HG03095 (cell line): ENCODE data around the gene CUX1.

Experiments used
- ATAC-seq: cut with Tn5 transposase; IDR thresholded peaks from one replicate; pipeline ENCODE4 v1.9.1; 2021; ENCODE audit warnings: moderate library complexity; ENCODE audit not compliant: unreplicated experiment

Gene CUX1

DNA sequence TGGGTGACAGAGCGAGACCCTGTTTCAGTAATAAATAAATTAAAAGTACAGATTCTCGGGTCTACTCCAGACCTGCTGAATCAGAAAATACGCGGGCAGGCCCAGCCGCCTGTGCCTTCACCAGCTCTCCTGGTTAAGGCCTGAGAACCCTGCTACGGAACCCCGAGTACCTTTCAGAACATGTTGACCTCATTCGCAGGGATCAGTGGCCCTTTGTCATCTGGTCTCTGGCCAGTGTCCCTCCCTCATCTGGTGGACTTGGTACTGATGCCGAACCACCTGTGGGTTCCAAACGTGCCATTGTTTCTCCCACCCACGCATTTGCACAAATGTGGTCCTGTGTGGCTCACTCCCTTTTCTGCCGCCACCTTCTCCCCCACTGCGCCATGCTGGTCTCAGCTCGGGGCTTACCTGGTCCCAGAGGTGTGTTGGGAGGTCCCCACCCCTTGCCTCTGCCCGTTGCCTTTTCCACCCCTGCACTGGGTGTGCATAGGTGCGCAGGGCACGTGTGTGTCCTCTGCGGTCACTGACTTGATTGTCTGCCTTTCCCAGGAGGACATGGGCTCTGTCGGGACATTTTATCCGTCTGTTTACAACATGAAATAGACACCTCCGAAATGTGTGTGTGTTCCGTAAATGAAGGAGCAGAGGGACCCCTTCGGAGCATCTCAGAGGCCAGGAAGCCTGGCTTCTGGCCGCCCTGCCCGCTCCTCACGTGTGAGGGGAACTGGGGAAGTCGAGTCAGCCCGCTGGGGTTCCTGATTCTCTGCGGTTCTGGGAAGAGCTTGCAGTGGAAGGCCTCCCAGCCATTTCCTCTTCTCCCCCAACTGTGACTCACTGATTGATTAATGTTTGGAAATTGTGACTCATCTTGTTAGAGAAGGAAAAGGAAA is 135.2 kb downstream of the CUX1 start:
- no peak for ATAC-seq

DNA sequence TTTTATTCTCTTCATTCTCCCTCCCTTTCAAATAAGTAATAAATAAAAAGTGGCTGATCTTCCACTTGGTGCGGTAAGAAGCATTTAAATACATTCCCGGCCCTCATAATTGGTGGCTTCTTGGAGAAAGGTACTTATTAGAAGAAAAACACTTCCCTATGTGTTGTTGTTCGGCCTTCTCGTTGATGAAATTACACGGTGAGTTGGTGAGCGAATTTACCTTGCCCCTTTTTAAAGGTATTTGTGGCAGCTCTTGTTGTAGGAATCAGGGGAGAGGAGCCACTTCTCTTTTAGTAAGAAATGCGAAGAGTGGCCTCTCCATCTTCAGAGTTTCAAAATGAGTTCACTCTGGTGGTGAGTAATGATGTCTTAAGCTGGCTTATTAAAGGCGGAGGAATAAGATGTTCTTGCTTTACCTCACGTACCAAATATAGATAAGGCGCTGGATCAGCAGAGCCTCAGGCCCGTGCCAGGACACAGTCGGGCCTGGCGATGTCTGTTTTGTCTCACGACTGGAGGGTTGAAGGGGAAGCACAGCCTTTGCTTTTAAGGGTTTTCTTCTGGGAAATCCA is 135.9 kb downstream of the CUX1 start:
- ATAC-seq: no peak

DNA sequence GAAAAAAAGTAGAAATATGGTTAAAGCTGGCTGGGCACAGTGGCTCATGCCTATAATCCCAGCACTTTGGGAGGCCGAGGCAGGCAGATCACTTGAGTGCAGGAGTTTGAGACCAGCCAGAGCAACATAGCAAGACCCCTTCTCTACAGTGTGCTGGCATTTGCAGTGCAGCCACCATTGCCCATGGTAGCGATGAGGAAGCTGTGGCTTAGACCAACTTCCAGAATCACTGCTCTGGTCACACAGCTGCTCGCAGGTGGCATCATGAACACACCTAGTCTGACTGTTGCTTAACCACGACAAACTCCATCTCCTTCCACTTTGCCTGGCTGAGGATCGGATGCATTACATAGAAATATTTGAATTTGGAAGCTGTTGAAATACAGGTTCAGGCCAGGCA is 137.1 kb downstream of the CUX1 start:
- no peak for ATAC-seq

DNA sequence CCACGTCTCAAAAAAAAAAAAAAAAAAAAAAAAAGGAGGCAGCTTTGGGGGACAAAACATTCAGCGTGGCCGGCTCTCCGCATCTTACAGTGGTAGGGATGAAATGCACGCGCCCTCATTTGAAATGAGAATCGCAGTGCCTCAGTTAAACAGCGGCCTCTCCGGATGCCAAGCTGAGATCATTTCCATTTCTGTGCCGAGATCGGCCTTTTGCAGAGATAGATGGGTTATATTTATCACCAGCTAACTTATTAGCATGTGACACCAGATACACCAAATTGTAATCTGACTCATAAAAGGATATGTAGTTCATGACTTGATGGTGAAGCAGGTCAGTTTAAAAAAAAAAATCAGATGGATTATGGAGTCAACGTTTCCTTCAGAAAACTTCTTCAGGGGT is 138.7 kb downstream of the CUX1 start:
- no peak for ATAC-seq

DNA sequence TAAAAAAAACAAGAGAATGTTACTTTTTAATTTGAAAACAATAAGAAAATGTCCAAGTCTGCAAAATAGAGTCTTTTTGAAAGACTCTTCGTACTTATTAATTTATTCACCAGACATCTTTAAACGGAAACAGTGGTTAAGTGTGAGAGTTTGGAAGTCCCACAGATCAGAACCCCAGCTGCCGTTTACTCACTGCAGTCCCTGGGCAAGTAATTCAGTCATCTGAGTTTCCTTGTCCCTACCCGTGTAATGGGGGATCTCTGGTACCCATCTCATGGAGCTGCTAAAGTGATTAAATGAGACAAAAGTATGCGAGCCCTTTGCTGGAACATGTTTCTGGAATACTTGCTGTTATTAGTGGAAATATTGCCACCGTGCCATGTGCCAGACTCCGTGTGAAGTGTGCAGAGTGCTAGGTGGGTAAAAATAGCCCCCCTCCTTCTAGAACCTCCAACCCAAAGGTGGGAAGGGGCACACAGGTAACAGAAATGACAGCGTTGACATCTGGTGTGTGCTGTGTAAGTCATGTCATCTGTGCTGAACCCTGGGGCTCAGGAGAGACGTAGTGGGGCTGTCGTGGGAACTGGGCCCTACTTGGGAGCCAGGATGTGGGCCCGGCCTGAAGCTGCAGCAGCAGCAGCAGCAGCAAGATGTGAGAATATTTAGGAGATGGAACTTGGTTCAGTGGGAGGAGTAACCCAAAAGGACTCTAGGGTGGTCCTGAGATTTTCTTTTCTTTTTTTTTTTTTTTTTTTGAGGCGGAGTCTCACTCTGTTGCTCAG is 140.5 kb downstream of the CUX1 start:
- no peak for ATAC-seq

DNA sequence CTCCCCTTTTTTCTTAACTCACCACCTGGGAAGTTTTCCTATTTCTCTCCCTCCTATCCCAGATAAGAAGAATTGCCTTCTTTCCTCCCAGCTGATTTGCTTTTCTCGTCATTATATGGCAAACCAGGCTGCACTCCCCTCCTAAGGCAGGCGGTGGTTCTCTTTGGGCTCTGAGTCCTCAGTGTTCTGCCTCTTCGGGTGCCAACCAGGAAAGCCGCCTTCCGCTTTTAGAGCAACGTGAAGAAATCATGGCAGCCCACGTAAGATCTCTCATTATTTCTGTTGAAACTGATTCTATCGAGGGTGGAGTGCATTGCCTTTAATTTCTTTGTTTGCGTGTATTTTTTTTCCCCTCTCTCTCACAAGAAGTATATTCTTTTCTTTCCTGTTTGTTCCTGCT is 141.9 kb downstream of the CUX1 start:
- no peak for ATAC-seq

DNA sequence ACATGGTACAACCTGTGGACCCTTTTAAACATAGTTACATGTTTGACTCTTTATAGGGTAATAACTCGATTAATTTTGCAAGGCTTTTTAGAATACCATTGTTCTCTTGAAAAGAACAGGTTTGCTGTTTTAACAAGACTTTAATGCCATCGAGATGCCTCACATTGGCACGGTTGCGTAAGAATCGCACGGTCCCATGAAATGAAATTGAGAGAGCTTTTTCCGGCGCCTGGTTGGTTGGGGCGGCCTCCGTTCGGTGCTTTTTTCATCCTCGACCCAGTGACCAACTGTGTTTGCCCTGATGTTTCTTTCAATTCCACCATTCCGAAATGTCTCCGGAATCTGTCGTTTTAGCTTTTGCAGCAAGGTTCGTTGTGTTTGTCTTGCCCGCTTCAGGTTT is 142.4 kb downstream of the CUX1 start:
- no peak for ATAC-seq

DNA sequence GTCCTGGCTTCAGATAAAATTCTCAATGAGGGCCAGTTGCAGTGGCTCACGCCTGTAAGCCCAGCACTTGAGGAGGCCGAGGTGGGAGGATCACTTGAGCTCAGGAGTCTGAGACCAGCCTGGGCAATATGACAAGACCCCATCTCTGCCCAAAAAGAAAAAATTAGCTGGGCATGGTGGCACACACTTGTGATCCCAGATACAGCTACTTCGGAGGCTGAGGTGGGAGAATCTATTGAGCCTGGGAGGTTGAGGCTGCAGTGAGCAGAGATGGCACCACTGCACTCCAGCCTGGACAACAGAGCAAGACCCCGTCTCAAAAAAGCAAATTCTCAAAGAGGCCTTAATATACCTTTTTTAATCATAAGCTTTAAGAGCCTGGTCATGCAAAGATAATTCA is 142.9 kb downstream of the CUX1 start:
- no peak for ATAC-seq

DNA sequence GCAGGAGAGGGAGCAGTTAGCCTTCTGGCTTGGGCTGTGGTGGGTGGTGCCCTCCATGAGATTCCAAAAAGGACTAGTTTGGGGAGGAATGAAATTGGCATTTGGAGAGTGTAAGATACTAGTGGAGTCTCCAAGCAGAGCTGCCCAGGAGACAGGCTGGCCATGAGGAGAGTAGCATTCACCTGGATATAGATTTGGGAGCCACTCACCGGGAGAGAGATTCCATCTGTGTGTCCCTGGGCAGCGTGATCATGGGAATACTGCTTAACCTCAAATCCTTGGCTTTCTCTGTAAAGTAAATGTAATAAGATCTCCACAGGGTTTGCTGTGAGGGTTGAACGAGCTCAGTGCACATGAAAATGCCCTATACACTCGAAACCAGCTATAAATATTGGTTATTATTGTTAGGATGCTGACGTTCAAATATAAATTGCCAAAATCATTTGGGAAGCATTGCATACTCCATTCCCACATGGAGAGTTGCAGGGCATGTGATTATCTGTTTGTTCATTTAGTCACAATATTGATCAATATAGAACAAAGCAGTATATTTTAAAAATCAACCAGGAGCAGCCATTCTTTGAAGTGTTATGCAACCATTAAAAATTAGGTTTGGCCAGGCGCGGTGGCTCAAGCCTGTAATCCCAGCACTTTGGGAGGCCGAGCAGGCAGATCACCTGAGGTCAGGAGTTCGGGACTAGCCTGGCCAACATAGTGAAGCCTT is 143.7 kb downstream of the CUX1 start:
- ATAC-seq: no peak

DNA sequence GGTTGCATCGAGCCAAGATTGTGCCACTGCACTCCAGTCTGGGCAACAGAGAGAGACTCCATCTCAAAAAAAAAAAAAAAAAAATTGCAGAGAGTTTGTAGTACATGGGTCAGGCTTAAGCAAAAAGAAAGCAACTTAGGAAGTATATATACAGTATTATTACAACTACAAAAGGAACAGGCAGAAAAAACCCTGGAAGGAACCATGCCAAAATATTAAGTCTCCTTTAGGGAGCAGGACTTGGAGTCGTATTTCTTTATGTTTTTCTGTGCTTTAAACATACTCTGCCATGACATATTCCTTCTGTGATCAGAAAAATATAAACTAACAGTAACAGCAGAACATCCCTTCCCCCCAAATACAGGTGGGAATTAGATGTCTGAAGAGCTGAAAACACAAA is 144.4 kb downstream of the CUX1 start:
- ATAC-seq: no peak

DNA sequence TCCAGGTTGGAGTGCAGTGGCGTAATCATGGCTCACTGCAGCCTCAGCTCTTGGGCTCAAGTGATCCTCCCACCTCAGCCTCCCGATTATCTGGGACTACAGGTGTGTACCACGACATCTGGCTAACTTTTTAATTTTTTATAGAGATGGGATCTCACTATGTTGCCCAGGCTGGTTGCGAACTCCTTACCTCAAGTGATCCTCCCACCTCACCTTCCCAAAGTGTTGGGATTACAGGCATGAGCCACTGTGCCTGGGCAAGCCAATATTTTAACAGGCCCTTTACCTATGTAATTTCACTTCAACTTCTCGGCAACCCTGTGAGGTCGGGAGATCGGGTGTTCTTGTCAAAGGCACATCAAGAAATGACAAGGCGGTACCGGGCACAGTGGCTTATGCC is 146.3 kb downstream of the CUX1 start:
- no peak for ATAC-seq

DNA sequence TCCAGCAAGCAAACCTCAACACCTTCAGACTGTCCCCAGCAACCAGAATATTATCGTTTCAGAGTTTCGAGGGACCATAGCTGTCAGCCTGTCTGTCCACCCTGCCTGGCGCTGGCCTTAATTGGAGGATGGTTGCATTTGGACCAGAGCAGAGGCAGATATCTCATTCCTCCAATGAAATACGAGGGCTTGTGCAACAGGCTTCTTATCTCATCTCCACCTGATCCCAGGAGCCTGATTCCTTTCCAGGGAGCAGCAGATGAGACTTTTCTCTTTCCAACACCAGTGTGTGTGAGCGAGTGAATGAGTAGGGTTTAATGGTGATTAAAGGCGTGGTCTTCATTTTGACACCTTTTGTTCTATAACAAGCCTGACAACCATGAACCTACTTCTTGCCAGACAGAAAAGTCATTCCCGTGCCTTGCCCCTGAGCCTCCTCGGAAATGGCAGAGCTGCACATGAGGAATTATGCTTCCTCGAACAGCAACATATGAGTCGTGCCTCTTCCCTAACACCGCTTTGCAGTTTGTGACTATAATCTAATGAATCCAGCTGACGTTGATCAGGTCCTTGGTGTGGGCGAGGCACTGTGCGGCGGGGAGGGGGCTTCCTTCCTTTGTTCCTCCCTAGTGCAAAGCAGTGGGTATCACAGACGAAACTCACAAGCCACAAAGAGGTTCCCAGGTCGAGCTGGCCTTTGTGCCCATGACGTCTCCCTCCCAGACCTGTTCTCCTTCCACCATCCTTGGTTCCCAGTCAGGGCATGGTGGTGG is 147.4 kb downstream of the CUX1 start:
- ATAC-seq: no peak

DNA sequence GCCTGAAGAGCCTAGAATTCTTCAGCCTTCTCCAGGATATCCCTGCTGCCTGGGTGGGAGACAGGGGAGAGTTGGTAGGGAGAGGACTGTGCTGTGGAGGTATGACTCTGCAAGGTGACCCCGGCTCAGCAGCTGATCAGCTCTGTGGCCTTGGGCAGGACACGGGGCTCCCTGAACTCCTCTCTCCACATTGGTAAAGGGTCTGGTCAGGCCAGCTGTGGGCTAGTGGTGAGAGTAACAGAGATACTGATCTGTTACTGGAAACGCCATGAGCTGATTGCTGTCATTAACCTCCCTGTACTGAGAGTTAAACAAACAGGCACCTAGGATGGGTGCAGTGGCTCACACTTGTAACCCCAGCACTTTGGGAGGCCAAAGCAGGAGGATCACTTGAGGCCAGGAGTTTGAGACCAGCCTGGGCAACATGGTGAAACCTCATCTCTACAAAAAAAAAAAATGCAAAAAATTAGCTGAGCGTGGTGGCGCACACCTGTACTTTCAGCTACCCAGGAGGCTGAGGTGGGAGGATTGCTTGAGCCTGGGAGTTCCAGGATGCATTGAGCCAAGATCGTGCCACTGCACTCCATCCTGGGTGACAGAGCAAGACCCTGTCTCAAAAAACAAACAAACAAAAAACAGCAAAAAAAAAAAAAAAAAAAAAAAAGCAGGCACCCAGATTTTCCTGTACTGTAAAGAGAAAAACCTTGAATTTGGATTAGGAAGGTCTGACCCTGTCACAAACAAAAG is 151.5 kb downstream of the CUX1 start:
- no peak for ATAC-seq

DNA sequence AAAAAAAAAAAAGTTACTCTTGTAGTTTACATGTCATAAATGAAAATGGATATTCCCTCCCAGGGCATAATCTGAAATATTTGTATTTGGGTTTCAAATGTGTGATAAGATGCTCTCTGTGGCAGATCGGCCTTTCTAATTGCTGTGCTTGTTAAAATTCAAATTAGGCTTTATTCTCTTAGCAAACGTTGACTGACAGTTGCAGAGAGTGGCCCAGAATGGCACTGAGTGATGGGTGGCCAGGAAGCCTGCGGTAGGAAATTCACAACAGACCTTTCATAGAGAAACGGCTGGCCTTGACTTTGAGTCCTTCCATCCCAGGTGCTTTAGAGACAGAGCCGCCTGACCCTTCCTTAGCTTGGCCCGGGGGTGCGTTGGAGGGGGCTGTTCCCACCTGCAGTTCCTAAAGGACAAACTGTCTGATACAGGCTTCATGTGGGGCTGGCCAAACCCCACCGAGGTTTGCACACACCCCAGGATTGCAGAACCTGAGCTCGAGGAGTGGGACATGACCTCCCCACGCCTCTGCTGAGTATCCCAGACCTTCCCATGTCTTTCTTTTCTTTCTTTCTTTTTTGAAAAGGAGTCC is 152.7 kb downstream of the CUX1 start:
- ATAC-seq: no peak

DNA sequence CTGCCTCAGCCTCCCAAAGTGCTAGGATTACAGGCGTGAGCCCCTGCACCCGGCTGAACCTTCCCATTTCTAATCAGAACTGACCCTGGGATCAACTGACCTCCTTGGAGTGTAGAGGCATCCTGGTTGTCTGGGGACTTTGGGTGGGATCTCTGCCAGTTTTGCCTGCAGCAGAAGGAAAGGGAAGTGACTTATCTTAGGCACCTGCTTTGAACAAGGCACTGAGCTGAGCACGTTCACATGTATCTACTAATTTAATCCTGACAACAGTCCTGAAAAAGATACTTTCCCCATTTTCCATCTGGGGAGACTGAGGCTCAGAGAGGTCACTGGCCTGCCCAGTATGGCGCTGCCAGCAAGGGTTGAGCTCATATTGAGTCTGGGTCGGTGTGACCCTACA is 153.4 kb downstream of the CUX1 start:
- no peak for ATAC-seq

DNA sequence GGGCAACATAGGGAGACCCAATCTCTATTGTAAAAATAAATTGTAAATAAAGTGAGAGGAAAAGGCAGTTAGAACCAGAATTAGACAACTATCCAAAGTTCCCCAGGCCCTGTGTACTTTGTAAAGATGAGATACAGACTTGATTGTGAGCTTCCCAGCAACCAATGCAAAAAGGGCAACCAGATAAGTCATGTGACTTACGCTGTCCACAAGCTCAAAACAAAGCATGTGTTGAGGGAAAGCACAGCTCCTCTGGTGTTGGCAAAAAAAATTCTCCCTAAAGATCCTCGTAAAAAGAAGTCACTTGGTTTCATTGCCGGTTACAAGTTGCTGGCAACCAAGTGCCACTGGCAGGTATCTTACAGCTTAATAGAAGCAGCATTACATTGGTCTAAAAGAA is 154.0 kb downstream of the CUX1 start:
- no peak for ATAC-seq

DNA sequence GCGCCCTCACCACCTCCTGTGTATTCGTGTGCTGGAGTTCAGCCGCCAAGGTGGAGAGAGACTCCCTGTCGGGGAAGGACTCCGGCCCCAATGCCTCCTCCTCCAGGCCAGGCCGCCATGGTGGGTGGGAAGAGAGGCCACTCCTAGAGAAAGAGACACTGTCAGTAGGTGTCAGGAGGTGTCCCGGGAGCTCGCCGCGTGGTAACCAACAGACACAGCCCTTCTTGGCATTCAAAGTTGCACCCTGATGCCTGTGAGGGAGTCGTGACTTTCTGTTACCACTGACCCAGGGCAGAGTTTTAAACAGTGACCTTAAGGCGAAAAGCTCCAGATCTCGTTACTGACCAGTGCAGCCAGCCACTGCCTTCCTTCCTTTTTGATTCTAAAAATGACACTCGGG is 155.2 kb downstream of the CUX1 start:
- ATAC-seq: no peak

DNA sequence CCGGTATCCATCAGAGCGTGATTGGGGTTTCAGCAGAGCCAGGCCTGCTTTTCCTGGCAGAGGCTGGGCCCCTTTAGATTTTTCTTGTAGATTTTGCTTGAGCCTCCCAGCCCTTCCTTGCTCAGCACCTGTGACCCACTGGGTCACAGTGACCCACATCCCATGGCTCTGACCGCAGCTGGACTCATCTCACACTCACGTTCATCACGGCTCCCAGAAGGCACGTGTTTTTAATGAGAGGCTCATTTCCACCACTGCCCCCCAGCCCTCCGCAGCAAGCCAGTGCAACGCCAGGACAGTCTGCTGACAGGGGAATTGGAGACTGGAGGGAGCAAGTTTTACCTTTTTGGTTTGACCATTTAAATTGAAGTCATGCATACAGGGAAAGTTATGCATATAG is 155.7 kb downstream of the CUX1 start:
- no peak for ATAC-seq

DNA sequence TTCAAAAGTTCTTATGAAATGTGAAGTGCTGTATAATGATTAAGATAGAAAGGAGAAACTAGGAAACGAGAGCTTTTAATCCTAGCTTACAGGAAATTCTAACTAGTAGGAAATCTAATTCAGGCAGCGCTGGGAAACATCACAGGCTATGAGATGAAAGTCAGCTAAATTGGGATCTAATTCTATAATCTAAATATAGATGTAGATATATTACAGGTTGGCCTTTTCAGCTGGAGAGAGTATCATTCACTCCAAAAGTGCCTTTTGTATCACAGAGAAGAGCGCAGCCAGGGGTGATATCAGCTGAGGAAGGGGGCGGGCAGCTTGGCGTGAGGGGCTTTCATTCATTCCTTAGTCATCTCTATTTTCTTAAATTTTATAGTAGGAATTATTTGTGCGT is 157.0 kb downstream of the CUX1 start:
- ATAC-seq: no peak

DNA sequence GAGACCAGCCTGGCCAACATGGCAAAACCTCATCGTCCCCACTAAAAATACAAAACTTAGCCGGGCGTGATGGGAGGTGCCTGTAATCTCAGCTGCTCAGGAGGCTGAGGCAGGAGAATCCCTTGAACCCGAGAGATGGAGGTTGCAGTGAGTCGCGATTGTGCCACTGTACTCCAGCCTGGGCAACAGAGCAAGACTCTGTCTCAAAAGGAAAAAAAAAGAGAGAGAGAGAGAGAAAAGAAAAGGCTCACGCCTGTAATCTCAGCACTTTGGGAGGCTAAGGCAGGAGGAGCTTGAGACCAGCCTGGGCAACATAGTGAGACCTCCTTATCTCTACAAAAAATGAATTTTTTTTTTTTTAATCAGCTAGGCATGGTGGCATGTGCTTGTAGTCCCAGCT is 157.6 kb downstream of the CUX1 start:
- ATAC-seq: no peak
